Measurements from ENCODE around the gene DPEP1.

The DPEP1 gene

DNA sequence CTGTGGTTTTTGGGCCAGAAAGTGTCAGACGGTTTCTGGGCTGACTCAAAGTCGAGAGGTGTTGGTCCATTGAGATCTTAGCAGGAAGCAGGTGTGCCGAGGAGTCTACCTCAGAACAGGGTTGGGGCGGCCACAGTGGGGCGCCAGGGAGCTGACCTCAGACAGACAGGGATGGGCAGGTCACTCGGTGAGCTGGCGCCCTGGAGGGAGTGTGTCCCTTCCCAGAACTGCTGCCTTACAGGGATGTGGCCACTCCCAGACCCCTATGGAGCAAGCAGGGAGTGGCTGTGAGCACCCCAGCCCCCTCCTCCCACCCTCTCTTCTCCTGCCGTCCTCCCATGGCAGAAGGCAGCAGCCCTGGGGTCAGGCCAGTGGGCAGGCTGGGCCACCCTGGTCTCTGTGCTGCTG, 14.0 kb upstream of the DPEP1 start:
- DNase-seq (ENCODE audit: low read depth) = no peak

DNA sequence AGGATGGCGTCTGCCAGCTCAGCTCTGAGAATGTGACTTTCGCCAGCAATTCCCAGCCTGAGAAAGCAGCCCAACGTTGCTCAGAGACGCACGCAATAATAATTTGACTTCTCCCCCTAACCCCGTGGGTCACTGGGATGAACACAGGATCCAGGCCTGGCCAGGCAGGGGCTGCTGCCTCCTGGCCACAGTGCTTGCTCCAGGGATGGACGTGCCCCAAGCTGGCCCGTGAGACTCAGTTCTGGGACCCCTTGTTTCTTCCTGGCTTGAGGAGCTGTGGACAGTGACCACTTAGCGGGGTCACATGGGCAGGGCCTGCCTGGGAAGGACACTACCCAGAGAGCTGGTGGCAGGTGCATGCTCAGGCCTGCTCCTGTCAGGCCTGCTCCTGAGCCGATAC, 13.5 kb upstream of the DPEP1 start:
- DNase-seq (ENCODE audit: low read depth) = no peak

DNA sequence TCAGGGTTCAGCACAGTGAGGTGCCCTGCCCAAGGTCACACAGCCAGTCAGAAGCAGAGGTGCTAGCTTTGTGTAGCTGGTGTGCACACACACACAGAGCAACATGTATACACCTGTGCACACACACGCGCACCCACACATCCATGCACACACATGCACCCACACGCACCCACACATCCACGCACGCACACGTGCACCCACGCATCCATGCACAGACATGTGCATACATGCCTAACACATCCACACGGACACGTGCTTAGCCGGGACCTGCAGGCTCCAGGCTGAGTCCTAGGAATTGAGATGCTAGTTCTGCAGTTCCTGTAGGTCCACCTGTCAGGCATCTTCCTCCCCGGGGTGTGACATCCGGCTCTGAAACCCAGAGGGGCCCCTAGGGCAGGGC, 13.0 kb upstream of the DPEP1 start:
- DNase-seq (ENCODE audit: low read depth) = no peak

DNA sequence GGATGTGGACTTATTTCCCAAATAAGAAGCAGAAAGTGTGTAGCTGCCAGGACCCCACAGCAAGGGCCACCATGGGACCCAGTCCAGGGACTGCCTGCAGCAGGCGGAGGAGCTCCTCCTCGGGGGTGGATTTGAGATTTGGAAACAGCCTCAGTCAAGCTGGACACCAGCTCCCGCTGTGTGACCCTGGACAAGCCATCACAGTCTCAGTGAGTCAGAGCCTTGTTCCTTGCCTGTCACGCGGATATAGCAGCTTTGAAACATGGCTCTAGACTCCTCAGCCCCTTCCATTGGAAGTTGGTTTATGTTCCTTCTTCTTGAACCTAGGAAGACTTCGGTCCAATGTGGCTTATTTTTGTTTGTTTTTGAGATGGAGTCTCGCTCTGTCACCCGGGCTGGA, 12.5 kb upstream of the DPEP1 start:
- DNase-seq (ENCODE audit: low read depth) = no peak

- no peak for DNase-seq (ENCODE audit: low read depth)
Observed at GRCh38 chr16:89601906-89602272, 11.6 kb upstream of the DPEP1 start.

GRCh38 chr16:89602273-89602951, 11.0 kb upstream of the DPEP1 start:
- DNase-seq (ENCODE audit: low read depth) = peak; percentile 75

- no peak for DNase-seq (ENCODE audit: low read depth)
Observed at GRCh38 chr16:89602952-89603590, 10.4 kb upstream of the DPEP1 start.

- DNase-seq (ENCODE audit: low read depth) = no peak
Observed at GRCh38 chr16:89604764-89605163, 8.7 kb upstream of the DPEP1 start.

DNA sequence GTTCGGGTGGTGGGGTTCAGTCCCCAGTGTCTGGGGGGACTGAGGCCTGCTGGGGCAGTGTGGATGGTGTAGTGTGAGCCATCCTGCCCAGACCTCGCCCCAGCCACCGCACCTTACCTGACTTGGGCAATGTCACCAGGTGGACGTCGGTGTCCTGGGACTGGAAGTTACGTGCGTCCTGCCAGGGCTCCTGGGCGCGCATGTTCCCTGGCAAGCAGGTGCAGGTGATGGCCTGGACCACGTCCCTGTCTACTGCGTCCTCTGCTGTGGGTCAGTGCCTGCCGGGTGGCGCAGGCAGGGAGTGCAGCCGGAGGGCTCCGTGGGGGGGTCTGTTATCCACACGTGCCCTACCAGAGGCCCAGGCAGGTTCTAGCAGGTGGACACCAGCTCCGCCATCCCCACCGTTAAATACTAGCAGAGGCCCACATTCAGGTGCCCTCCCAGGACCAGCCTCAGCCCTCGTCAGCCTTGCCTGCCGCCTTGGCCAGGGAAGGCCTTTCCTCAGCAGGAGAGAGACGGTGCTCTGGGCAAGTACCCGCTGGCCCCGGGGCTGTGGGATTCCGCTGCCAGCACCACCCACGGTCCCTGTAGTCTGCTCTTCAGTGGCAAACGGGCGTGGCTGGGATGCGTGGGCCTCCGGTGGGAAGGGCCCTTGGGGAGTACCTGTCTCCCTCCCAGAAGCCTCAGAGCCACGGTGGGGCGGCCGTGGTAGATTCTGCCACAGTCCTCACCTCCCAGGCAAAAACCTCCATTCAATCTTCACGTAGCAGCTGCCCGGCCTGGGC, 8.1 kb upstream of the DPEP1 start:
- DNase-seq (ENCODE audit: low read depth) = no peak

DNA sequence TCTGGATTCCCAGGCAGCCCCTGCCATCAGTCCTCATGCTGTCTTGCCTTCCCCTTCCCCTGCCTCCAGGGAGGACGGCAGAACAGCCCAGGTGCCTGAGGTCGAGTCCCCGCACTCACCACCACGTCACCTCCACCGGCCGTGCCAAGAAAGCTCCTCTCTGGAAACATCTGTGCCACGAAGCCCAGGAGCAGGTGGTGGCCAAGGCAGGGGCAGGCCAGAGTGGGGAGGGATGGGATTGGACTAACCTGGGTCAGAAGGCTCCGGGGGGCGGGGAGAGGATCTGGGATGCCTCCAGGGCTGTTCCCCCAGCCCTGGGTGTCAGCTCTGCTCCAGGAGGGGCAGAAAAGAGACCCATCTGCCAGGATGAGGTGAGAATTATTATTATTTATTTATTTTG, 7.4 kb upstream of the DPEP1 start:
- no peak for DNase-seq (ENCODE audit: low read depth)

DNA sequence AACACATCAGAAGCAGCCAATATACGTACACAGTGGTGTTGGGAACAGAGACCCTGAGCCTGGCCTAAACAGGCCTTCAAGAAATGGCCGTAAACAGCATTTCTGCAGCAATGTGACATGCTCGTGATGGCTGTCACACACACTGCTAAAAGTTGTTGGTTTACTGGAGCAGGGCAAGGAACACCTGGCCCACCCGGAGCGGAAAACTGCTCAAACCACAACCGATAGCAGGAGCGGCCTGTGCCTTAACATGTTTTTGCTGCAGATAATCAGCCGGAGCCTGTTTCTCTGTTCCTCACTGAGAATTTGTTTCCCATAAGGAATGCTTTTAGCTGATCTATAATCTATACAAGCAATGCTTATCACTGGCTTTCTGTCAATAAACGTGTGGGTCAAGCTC, 6.0 kb upstream of the DPEP1 start:
- no peak for DNase-seq (ENCODE audit: low read depth)

GRCh38 chr16:89607937-89608740, 5.3 kb upstream of the DPEP1 start:
- DNase-seq (ENCODE audit: low read depth) = no peak

- DNase-seq (ENCODE audit: low read depth) = no peak
Observed at GRCh38 chr16:89610108-89610453, 3.4 kb upstream of the DPEP1 start.

DNA sequence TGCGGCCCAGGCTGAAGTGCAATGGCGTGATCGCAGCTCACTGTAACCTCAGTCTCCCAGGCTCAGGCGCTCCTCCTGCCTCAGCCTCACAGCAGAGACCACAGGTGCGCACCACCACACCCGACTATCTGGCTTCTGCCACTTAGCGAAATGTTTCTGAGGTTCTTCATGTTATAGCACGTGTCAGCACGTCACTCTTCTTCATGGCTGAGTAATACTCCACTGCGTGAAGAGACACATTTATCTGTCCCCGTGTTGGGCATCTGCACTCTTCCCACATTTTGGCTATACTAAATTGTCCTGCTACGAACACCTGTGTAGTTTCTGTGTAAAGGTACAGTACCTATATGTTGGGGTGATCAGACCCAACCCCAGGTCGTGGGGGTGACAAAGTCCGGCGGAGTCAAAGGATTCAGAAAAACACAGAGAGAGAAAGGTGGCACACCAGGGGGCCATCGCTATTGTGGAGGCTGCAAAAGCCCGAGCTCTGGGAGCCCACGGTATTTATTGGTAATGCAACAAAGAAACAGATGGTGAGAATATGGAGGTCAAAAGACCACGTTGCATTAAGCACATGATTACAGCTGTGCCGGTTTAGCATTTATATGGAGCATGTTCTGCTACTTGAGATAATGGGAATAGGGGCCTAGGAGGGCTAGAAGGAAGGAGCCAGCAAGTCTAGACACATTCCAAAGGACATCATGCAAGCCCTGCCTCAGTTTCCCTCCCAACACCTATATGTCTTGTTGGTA, 851 bp upstream of the DPEP1 start:
- no peak for DNase-seq (ENCODE audit: low read depth)

GRCh38 chr16:89613954-89614459, 565 bp downstream of the DPEP1 start:
- no peak for DNase-seq (ENCODE audit: low read depth)

- no peak for DNase-seq (ENCODE audit: low read depth)
Observed at GRCh38 chr16:89615176-89615575, 1.7 kb downstream of the DPEP1 start.

- no peak for DNase-seq (ENCODE audit: low read depth)
Observed at GRCh38 chr16:89615596-89616090, 2.2 kb downstream of the DPEP1 start.

GRCh38 chr16:89616623-89617022, 3.2 kb downstream of the DPEP1 start:
- DNase-seq (ENCODE audit: low read depth) = no peak

DNA sequence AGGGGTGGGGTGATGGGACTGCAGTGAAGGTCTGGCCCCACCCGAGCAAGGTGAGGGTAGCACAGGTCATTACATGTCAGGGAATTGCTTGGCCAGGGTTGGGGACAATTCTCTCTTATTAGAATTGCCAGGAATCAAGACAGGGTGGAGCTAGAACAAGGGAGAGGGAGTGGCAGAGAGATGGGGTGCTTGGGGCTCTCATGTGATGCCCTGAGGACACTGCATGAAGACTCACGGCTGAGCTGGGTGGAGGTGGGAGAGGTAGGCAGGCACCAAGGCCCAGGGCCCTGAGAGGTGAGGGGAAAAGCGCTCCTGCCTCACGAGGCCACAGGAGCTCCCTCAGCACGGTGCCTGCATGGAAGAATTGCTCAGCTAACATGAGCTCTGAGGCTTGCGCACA, 3.6 kb downstream of the DPEP1 start:
- no peak for DNase-seq (ENCODE audit: low read depth)

GRCh38 chr16:89618109-89618998, 4.9 kb downstream of the DPEP1 start:
- no peak for DNase-seq (ENCODE audit: low read depth)
